ENCODE results near the gene OR10J1.

The OR10J1 gene

DNA sequence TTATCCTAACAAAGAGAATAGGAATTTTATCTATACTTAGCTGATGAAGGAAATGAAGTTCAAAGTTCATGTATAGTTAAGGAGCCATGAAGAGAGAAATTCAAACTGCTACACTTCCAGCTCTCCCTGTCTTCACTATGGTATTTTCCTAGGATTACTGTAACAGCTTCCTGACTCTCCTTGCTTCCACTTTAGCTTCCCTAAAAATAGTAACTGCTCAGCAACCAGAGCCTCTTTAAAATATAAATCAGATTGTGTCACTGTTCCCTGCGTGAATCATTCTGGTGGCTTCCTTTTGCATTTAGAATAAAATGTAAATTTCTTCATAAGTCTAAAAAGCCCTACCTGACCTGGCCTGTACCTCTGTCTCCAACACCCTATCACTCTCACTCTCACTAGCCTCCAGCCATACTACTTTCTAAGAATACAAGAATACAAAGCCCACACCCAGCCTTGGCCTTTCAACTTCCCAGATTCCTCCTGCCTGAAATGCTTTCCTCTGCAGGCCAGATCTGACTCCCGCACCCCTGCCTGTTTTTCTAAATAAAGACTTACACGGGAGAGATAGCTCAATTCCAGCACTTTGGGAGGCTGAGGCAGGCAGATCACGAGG lies 30.5 kb downstream of the OR10J1 start:
- Mint-ChIP-seq H3K36me3 (ENCODE audit: low read depth) (no peaks in the 10 kb centered on the region), H3K4me3 (no peak overlapping the region), H3K9me3 (no peaks in the 10 kb centered on the region), H3K4me1 (no peaks in the 10 kb centered on the region), H3K27me3 (ENCODE audit: low read depth) (no peaks in the 10 kb centered on the region), H3K27ac (peak overlapping the region in 1 of 3 experiments; percentile 8)
- TF ChIP-seq, protein P1, sequence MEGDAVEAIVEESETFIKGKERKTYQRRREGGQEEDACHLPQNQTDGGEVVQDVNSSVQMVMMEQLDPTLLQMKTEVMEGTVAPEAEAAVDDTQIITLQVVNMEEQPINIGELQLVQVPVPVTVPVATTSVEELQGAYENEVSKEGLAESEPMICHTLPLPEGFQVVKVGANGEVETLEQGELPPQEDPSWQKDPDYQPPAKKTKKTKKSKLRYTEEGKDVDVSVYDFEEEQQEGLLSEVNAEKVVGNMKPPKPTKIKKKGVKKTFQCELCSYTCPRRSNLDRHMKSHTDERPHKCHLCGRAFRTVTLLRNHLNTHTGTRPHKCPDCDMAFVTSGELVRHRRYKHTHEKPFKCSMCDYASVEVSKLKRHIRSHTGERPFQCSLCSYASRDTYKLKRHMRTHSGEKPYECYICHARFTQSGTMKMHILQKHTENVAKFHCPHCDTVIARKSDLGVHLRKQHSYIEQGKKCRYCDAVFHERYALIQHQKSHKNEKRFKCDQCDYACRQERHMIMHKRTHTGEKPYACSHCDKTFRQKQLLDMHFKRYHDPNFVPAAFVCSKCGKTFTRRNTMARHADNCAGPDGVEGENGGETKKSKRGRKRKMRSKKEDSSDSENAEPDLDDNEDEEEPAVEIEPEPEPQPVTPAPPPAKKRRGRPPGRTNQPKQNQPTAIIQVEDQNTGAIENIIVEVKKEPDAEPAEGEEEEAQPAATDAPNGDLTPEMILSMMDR (IDR thresholded peaks at IDR 0.05; ENCODE audit: unreplicated experiment in 3 of 3) = no peak

DNA sequence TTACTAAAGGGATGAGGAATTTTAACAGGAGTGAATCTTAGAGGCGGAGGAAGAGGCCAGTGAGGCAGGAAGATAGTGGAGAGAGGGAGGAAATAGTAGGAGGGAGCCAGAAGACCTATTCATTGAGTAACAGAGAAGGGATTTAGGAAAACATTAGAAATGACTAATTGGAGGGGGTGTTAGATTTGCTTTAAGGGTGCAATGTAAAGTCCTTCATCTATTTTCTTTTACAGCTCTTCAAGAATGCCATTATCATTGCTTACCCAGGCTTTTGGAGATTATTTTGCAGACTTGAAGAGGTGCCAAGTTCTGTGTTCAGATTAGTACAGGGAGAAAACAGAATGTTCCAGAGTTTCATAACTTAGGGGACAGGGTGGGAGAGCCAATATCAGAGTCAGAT lies 33.8 kb downstream of the OR10J1 start:
- no peaks in the 10 kb centered on the region for H3K4me1 Mint-ChIP-seq
- H3K4me3 Mint-ChIP-seq = no peak overlapping the region
- no peak overlapping the region for H3K27ac Mint-ChIP-seq
- no peaks in the 10 kb centered on the region for H3K36me3 Mint-ChIP-seq (ENCODE audit: low read depth)
- H3K9me3 Mint-ChIP-seq = no peaks in the 10 kb centered on the region
- TF ChIP-seq, protein P1 (IDR thresholded peaks at IDR 0.05; ENCODE audit: unreplicated experiment in 3 of 3) = no peak
- H3K27me3 Mint-ChIP-seq (ENCODE audit: low read depth) = no peaks in the 10 kb centered on the region

DNA sequence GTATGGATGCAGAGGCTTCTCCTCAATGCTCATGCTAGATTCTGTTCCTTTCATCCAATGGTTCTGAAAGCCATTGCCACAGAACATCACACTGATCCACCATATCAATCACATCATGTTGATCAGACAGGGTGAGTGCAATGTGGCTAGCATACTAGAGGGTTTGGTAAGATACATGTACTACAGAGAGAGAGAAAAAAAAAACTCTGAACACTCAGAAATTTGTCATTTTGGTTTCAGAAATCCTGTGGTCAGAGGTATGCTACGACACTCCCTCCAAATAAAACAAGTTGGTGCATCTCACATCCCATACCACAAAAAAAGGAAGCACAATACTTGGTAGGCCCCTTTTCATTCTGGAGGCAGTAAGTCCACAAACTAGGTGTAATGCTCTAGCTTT lies 35.4 kb downstream of the OR10J1 start:
- TF ChIP-seq, protein P1 (IDR thresholded peaks at IDR 0.05; ENCODE audit: unreplicated experiment in 3 of 3) = no peak
- H3K9me3 Mint-ChIP-seq = no peaks in the 10 kb centered on the region
- H3K27me3 Mint-ChIP-seq (ENCODE audit: low read depth) = no peaks in the 10 kb centered on the region
- no peaks in the 10 kb centered on the region for H3K36me3 Mint-ChIP-seq (ENCODE audit: low read depth)
- no peak overlapping the region for H3K4me3 Mint-ChIP-seq
- no peak overlapping the region for H3K27ac Mint-ChIP-seq
- H3K4me1 Mint-ChIP-seq = no peaks in the 10 kb centered on the region

DNA sequence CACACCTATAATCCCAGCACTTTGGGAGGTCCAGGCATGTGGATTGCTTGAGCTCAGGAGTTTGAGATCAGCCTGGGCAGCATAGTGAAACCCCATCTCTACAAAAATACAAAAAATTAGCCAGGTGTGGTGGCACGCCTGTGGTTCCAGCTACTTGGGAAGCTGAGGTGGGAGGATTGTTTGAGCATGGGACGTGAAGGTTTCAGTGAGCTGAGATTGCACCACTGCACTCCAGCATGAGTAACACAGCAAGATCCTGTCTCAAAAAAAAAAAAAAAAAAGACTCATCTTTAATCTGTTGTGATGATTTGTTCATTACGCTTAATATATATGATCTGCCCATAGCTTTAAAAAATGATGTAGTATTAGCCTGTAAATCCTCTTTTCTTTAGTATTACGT lies 44.0 kb downstream of the OR10J1 start:
- Mint-ChIP-seq H3K4me3 (no peak overlapping the region), H3K4me1 (no peaks in the 10 kb centered on the region), H3K9me3 (peaks cover 10% of the 10 kb centered on the region), H3K27ac (no peak overlapping the region), H3K36me3 (ENCODE audit: low read depth) (no peaks in the 10 kb centered on the region), H3K27me3 (ENCODE audit: low read depth) (no peaks in the 10 kb centered on the region)
- TF ChIP-seq, protein P1 (IDR thresholded peaks at IDR 0.05; ENCODE audit: unreplicated experiment in 3 of 3) = no peak

Data from nephron (organoid).